GM20000 (cell line): ENCODE measurements around the gene HNRNPM.

Experiments
- DNase-seq: peaks from one replicate; pipeline ENCODE4 v3.0.0; 2012; ENCODE audit warnings: low spot score
- TF ChIP-seq, protein P1 (sequence below): IDR thresholded peaks from 2 replicates; pipeline ENCODE4 v1.5.1; 2012; ENCODE audit warnings: mild to moderate bottlenecking, control low read depth; ENCODE audit errors: extremely low read depth, missing control alignments

HNRNPM gene, protein sequence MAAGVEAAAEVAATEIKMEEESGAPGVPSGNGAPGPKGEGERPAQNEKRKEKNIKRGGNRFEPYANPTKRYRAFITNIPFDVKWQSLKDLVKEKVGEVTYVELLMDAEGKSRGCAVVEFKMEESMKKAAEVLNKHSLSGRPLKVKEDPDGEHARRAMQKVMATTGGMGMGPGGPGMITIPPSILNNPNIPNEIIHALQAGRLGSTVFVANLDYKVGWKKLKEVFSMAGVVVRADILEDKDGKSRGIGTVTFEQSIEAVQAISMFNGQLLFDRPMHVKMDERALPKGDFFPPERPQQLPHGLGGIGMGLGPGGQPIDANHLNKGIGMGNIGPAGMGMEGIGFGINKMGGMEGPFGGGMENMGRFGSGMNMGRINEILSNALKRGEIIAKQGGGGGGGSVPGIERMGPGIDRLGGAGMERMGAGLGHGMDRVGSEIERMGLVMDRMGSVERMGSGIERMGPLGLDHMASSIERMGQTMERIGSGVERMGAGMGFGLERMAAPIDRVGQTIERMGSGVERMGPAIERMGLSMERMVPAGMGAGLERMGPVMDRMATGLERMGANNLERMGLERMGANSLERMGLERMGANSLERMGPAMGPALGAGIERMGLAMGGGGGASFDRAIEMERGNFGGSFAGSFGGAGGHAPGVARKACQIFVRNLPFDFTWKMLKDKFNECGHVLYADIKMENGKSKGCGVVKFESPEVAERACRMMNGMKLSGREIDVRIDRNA

DNA sequence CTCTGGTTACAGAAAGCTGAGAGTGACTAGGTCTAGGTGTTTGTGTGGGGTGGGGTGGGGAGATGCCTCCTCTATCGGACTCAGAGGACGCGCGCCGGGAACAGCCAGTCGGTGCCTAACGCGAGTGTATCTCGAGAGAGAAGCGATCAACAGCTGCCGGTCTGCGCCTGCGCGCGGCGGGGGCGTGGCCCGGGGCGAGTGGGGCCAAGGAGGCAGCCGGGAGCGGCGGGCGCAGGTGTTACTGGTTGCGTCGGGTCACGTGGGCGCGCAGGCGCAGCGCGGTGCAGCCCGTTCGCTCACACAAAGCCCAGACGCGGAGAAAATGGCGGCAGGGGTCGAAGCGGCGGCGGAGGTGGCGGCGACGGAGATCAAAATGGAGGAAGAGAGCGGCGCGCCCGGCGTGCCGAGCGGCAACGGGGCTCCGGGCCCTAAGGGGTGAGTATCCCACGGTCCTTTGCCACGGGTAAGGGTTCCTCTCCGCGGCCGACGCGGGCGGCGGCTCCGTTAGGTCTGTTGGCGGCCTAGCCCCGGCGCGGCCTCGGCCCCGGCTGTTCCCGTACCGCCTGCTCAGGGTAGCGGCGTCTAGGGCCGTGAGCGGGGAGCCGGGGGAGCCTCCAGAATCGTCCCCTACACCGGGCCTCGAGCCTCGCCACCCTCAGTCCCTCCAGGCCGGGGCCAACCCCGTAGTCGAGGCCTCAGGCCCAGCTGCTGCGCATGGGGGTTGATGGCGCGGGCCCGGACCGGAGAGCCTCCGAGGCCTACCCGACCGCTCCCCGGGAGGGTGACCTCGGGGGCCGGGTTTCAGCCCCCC, at the start of gene HNRNPM:
HNRNPM (plus strand) TSS at position 299 of the 811 bp plus-strand sequence; CDS start at position 323, 24 bp downstream.
- DNase-seq, result peak; percentile 99
- TF ChIP-seq, protein P1, sequence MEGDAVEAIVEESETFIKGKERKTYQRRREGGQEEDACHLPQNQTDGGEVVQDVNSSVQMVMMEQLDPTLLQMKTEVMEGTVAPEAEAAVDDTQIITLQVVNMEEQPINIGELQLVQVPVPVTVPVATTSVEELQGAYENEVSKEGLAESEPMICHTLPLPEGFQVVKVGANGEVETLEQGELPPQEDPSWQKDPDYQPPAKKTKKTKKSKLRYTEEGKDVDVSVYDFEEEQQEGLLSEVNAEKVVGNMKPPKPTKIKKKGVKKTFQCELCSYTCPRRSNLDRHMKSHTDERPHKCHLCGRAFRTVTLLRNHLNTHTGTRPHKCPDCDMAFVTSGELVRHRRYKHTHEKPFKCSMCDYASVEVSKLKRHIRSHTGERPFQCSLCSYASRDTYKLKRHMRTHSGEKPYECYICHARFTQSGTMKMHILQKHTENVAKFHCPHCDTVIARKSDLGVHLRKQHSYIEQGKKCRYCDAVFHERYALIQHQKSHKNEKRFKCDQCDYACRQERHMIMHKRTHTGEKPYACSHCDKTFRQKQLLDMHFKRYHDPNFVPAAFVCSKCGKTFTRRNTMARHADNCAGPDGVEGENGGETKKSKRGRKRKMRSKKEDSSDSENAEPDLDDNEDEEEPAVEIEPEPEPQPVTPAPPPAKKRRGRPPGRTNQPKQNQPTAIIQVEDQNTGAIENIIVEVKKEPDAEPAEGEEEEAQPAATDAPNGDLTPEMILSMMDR, result no peak

DNA sequence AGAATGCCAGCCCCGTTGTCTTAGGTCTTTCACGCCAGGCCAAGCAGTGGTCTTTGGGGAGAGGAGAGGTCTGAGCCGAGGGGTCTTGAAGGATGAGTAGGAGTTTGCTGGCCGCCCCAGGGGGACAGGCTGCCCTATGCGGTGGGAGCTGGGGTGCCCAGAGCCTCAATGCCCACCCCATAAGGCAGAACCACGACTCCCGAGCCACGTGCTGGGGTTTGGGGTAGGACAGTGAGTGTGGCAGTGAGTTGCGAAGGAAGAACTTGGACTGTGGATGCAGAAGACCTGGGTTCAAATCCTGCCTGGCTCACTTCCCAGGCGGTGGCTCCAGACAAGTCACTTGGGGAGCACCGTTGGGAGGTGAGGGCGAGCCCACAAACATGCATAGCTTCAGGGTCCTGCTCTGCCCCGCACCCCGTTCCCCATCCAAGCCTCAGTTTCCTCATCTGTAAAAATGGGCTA, 49.1 kb upstream of the HNRNPM start:
- no peak for DNase-seq
- TF ChIP-seq, protein P1, result no peak

DNA sequence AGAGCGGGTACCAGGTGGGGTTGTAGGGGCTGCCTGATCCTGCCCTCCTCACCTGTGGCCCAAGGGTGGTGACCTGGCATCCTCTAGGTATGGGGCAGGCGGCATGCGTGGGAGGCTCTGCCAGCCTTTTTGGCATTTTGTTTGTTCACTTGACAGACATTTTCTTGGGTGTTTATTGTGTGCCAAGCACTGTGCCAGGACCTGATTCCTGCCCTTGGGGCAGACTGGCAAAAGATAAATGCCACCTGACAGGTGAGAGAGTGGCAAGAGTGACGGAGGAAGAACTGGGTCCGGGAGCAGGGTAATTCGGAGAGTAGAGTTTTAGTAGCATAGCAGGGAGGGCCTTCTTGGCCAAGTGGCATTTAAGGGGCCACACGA, 48.6 kb upstream of the HNRNPM start:
- DNase-seq, result no peak
- TF ChIP-seq, protein P1, result no peak

DNA sequence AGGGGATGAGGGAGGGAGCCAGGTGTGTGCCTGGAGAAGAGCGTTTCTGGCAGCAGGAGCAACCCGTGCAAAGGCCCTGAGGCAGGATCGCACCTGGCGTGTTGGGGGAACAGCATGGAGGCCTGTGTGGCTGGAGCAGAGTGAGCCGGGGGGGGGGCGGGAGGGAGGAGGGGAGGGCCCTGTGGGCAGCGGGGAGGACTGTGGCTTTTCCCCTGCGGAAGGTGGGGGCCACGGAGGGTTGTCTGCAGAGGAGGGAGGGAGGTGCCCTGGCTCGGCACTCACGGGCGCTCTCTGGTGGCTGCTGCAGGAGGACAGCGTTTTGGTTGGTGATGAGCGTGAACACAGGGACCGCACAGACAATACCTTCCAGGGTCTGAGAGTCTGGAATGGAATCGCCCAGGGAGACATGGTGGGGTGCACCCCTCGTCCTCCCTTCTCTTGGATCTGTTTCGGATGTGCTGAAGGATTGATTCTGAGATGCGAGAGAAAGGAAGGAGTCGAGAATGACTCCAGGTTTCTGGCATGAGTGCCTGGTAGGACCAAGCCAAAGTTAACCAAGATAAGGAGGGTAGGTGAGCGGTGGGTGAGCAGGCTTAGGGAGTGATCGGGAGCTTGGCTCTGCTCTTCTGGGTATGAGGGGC, 48.1 kb upstream of the HNRNPM start:
- DNase-seq, result peak; percentile 85
- TF ChIP-seq, protein P1, result peak; percentile 56

DNA sequence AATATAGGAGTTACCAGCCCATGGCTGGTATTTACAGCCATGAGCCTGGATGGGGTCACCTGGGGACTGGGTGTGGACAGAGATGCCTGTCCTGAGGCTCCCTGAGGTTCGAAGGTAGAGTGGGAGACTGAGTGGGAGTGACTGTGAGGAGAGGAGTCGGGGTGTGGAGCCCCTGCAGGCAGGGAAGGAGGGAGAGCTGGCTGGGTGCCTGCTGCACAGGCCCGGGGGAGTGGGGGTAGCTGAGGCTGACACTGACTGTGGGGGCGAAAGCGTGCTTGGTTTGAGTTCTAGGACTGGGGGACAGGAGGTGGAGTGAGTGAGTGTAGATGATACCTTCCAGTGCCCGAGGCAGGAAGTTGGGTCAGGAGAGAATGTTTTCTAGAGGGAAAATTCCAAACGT, 47.5 kb upstream of the HNRNPM start:
- DNase-seq, result no peak
- TF ChIP-seq, protein P1, result no peak

DNA sequence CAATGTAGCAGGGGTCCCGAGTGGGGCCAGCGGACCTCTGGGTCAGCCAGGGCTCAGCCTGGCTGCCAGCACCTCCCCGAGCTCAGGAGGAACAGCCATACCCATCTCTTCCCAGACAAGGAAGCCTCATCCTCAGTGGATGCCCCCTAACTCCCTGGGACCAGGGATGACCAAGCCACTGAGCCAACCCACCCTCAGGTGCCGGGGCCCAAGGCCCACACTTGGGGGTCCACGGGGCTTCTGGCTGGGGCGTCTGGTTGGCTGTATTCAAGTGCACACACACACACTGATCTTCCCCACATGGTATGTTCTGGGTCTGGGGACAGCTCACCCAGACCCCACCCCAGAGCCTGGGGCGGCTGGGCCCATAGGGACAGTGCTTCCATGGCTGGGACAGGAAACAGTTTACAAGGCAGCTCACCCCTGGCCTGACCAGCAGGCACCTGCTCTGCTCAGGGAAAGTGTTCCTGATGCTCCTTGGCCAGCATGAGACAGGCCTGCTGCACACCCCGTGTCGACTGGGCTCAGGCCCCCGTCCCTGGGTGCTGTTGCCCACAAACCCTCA, 46.9 kb upstream of the HNRNPM start:
- TF ChIP-seq, protein P1, result no peak
- no peak for DNase-seq
